NCI-H82 treated with DMSO at 0.1 percent for 48 hours (cell line): ENCODE measurements around the gene VAT1.
"Not testable (repeated sequence)": the region's sequence is repeated elsewhere in the genome, so short reads cannot be mapped to it uniquely, and the experiment has no call there.

ENCODE experiments used
- DNase-seq: peaks from one replicate; lab custom pipeline; 2025; ENCODE audit not compliant: unreplicated experiment; lab: John Stamatoyannopoulos, UW

The VAT1 gene

GRCh38 chr17:42975701-42976100 lies 46.5 kb downstream of the VAT1 start:
- DNase-seq: not testable (repeated sequence)

GRCh38 chr17:42975265-42975664 lies 46.9 kb downstream of the VAT1 start:
- no peak for DNase-seq

GRCh38 chr17:42973323-42973722 lies 48.9 kb downstream of the VAT1 start:
- DNase-seq: not testable (repeated sequence)

- DNase-seq: no peak
These were observed 50.6 kb downstream of the VAT1 start for GRCh38 chr17:42971589-42971988.

GRCh38 chr17:42969001-42969581 lies 53.1 kb downstream of the VAT1 start:
- DNase-seq: no peak

GRCh38 chr17:42967925-42968324 lies 54.3 kb downstream of the VAT1 start:
- no peak for DNase-seq
